ENCODE data around the gene FARP2.
A peak's percentile ranks its signal among the peaks of the same experiment; 100 is the strongest.
"Not testable (repeated sequence)": the region's sequence is repeated elsewhere in the genome, so short reads cannot be mapped to it uniquely, and the experiment has no call there.

The FARP2 gene

DNA sequence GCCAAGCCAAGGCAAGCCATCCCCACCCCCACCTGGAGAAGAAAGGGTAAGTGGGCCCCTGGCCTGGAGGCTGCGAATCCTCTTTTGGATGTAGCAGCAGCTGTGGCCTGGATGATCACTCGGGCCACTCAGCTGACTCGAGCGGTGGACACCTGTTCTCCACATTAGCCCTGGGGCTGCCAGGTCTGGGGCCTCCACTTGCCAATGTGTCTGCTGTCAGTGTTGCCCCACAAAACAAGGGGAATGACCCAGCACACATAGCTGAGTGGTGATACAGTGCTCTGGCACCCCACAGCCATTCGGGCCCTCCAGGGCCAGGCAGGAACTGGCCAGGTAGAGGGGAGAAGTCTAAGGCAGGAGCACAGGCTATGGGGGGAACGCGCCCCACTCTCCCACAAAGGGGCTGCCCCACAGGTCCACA lies 149.7 kb downstream of the FARP2 start:
- DNase-seq (ENCODE audit: low read depth): no peak

DNA sequence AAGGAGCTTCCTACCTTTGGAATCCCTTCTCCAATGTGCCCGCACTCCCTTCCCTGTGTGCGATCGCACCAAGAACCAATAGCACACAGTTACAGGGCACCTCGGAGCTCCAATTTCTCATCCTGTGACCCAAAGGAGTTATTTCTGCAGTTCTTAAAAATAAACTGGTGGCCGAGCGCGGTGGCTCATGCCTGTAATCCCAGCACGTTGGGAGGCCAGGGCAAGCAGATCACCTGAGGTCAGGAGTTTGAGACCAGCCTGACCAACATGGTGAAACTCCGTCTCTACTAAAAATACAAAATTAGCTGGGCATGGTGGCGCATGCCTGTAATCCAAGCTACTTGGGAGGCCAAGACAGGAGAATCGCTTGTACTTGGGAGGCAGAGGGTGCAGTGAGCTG lies 150.2 kb downstream of the FARP2 start:
- DNase-seq (ENCODE audit: low read depth): not testable (repeated sequence)

DNA sequence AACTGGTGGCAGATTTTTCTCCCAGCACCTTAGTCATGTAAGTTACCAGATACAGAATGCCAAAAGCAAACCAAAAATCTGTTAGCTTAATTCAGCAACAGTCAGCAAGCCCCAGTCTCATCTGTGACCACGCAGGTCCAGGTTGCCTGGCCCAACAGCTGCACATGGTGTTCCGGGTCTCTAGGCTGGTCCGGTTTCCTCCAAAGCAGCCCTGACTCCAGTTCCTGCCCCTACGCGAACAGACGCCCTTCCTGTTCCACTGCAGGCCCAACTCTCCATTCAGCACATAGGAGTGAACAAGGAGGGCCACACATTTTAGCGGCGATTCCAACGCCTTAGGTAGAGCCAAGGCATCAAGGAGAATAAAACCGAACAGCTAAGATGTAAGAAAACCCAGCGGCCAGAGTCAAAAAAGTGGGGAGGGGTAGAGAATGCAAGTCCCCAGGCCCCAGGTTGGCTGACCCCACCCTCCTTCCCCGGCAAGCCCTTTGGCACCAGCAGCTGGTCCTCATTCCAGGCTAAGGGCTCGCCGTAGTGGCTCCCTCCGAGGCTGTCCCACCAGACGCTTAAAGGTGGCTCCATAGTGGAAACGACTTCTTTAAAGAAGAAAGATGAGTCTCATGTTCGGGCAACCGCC lies 150.8 kb downstream of the FARP2 start:
- DNase-seq (ENCODE audit: low read depth): no peak

DNA sequence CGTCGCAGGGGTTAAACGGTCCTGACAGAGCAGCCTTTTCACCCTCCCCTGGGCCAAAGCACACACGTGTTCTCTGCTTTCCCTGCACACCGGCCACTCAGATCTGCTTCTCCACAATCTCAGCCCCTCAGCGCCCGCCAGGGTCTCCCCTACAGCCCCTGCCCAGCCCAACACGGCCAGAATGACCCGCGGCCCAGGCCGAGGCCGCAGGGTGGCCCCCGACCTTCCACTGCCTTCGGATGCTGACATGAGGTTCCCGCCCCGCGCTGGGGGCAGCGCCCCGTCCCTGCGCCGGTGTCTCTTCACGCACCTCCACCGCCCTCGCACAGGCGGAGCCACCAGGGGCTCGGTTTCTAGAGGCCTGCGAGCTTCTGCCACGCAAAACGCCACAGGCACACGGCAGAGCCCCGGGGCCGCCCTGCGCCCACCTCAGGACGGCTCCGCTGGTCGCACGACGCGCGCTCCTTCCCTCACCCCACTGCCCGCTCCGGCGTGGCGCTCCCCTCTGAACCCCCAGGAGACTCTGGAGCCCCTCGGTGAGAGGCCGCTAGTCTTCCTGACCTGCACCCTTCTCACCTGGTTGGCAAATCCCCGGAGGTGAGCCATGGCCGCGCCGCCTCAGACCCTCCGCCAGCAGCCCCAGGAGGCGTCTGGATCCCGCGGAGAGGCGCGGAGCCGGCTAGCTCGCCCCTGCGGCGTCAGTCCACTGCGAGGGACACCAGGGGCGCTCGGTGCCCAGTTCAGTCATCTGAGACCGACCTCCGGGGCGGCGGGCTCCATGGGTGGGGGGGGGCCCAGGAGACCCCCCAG lies 151.6 kb downstream of the FARP2 start:
- no peak for DNase-seq (ENCODE audit: low read depth)

DNA sequence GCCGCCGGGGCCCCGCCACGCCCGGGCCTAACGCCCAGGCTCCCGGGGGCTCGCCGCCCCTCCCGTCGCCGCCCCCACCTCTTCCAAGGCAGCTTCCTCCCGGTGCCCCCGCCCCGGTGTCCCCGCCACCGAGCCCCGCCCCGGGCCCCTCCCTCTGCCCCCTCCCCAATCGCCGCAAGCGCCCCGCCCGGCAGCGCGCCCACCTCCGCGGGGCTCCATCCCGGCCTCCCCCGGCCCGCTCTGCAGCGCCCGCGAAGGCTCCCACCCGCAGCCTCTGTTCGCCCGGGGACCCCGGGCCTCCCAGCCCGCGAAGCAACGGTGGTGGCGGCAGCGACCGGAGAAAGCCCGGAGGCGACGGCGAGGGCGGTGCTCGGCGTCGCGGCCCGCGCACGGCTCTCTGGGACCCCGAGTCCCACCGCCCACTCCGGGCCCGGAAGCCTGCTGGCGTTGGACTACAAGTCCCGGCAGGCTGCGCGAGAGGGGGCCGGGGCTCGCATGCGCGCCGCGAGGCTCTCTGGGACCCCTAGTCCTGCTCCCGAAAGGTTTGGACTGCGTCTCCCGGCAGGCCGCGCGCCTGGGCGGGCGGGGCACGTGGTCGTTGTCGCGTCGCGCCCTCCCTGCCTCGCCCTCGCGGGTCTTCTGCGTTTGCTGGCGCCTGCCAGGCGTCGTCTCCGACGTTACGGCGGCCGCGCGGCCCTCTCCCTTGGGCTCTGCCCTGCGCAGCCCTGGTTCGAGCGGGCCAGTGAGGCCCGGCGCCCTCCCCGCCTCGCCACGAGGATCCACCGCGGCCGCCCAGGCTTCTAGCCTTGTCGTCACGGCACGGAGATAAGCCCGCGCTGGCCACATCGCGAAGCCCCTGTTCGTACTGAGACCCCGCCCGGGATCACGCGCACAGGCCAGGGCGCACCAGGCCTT lies 152.4 kb downstream of the FARP2 start, which contains the start of gene STK25:
Gene STK25, minus strand, starts transcription at position 345 of the 915 bp plus-strand sequence. CDS start 549 bp downstream, outside the sequence.
- DNase-seq (ENCODE audit: low read depth): peak; percentile 95

DNA sequence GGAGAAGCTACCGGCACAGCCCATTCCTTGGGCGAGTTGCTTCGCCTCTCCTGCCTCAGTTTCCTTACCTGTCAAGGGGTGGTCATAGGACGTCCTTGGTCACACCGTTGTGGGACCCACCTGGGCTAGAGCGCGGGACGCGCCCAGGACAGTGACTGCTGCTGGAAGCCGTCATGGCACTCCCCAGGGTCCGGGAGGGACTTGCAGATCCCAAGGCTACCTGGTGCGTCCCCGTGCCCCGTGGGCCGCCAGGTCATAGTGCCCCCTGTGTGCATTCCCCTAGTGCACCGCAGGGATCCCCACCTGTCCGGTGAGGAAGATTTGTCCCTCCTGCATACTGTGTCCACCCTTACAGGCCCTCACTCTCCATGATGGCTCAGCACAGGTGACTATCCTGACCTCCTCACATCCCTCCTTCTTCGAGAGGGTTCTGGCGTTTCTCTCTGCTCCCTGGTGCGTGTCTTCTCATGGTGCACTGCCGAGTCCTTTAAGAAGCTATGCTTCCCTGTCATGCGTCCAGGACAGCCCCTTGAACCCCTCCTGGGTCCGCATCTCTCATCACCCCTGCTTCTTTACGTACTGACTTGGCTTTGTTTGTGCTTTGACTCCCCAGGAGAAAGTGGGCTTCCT lies 153.2 kb downstream of the FARP2 start:
- DNase-seq (ENCODE audit: low read depth): no peak

DNA sequence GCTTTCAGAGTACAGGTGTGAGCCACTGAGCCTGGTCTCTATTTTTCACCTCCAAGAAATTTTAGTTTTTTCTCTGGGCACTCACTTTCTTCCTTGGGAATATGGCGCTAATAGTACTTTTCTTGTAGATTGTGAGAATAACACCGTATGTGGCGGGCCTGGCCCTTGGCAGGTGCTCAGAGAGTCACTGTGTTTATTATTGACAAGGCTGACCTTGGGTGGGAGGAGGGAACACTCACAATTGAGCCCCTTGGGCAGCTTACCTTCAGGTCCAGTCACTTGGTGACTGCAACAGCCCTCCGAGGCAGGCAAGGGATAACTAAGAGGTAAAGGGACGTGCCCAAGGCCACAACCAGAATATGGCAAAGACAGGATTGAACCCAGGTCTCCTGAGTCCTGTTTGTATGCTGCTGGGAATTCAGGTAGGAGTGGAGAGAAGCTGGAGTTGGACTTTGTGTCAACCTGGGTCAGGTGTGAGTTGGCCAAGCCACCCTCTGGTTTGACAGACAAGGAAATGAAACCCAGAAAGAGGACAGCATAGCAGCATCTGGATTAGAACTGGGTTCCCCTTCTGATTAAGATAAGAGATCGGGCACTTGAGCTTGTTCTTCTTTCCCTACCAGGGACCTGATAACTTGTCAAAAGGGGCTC lies 155.1 kb downstream of the FARP2 start:
- no peak for DNase-seq (ENCODE audit: low read depth)

DNA sequence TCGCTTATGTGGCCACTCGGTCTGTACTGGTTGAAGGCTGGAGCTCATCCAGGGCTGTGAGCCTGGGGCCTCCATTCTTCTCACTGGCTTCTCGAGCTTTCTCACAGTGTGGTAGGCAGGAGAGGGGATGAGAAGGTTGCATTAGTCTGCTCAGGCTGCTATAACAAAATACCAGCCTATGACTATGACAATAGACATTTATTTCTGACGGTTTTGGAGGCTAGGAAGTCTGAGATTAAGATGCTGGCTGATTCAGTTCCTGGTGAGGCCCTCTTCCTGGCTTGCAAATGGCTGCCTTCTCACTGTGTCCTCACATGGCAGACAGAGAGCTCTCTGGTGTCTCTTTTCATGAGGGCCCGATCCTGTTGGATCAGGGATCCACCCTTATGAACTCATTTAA lies 158.5 kb downstream of the FARP2 start:
- DNase-seq (ENCODE audit: low read depth): no peak

DNA sequence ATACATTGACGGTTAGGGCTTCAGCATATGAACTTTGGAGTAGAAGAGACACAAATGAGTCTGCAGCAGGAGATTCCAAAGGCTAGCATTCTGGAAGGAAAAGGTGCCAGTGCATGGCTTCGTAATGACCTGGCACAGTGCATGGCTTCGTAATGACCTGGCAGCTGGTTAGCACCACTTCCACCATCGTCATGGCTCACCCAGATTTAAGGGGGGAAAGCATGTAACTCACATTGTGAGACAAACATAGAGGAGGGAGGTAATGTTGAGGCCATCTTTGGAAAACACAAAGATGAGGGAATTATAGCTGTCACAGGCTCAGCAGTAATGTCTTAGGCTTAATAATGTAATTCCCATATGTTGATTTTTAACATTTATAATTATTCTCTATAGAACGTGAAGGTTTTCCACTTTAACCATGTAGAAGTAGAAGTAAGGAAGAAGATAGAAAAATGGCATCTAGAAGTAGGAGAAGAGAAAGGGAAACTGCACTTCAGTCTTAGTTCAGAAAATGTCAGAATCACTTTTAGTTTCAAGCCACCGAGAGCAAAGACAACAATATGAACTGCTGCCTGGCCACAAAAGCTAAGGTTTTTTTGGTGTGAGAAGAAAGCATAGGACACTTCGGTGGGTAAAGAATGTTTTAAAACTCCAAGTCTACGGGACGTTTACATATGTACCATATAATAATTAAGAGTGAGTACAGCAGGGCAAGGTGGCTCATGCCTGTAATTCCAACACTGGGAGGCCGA lies 159.1 kb downstream of the FARP2 start:
- no peak for DNase-seq (ENCODE audit: low read depth)

DNA sequence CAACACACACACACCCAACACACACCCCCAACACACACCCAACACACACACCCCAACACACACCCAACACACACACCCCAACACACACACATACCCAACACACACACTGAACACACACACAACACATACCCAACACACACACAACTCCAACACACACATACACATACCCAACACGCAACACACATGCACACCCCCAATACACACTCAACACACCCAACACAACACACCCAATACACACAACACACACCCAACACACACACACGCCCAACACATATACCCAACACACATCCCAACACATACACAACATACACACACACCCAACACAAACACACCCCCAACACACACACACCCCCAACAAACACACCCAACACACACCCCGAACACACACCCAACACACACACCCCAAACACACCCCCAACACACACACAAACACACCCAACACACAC lies 160.5 kb downstream of the FARP2 start:
- DNase-seq (ENCODE audit: low read depth): no peak

DNA sequence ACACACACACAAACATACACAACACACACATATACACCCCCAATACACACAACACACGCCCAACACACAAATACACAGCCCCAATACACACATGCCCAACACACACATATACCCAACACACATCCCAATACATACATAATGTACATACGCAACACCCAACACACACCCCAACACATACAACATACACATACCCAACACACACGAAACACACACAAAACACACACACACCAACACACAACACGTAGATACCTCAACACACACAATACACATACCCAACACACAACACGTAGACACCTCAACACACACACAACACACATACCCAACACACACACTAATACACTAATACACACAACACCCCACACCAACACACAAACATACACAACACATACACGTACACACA lies 161.2 kb downstream of the FARP2 start:
- DNase-seq (ENCODE audit: low read depth): no peak

DNA sequence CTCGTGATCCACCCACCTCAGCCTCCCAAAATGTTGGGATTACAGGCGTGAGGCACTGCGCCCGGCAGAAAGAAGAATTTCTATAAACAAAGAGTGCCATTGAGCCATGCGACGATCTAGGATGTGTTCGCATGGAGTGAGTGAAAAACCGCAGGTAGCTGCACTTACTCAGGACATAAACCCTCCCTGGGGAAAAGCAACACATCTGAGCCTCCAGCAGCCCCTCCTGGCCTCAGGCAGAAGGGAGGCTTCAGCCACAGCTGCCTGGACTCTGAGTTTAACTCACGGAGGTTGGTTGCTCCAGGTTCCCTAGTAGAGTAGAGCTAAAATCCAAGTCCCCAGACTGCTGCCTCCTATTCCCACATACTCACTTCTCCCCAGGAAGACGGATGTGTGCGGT lies 163.6 kb downstream of the FARP2 start:
- DNase-seq (ENCODE audit: low read depth): no peak

DNA sequence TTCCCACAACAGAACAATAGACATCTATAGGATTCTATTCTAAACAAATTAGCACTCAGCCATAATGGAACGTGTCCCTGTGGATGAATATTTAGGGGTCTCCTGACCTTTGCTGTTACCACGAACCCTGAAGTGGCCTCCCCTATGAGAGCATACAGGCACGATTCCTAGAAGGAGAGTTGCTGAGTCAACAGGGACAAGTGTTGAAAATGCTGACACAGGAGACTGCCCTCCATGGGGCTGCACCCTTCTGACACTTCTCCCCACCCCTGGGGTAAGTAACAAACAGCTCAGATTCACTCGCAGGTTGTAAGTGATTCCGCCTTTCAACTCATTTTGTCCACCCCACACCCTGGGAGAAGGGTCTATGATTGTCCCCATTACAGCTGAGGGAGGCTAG lies 166.4 kb downstream of the FARP2 start:
- DNase-seq (ENCODE audit: low read depth): no peak

DNA sequence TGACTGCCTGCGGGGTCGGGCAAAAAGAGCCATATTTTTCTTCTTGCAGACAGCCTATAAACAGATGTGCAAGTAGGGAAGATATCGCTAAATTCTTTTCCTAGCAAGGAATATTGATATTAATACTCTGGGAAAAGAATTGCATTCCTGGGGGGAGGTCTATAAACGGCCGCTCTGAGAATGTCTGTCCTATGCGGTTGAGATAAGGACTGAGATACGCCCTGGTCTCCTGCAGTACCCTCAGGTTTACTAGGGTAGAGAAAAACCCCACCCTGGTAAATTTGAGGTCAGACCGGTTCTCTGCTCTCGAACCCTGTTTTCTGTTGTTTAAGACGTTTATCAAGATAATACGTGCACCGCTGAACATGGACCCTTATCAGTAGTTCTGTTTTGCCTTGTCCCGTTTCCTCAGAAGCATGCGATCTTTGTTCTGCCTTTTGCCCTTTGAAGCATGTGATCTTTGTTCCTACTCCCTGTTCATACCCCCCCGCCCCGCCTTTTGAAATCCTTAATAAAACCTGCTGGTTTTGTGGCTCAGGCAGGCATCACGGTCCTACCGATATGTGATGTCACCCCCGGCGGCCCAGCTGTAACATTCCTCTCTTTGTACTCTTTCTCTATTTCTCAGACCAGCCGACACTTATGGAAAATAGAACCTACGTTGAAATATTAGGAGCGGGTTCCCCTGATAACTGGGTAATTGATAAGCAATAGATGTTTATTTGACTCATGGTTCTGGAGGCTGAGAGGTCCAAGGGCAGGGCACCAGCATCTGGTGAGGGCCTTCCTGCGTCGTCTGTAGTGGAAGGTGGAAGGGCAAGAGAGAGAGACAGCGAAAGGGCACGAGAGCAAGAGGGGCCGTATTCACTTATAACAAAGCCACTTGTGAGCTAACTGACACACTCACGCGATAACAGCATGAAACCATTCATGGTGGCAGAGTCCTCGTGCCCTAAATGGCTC lies 170.0 kb downstream of the FARP2 start:
- DNase-seq (ENCODE audit: low read depth): not testable (repeated sequence)

DNA sequence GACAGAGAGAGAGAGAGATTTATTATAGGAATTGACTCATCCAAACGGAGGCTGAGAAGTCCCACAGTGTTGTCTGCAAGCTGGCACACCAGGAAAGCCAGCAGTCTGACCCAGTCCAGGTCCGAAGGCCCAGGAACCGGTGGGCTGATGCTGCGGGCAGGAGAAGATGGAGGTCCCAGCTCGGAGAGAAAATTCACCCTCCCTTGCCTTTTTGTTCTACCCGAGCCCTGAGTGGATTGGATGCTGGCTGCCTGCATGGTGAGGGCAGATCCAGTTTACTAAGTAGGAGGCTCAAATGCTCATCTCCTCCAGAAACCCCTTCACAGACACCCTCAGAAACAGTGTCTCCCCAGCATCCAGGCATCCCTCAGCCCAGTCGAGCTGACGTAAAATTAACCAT lies 174.5 kb downstream of the FARP2 start:
- no peak for DNase-seq (ENCODE audit: low read depth)

DNA sequence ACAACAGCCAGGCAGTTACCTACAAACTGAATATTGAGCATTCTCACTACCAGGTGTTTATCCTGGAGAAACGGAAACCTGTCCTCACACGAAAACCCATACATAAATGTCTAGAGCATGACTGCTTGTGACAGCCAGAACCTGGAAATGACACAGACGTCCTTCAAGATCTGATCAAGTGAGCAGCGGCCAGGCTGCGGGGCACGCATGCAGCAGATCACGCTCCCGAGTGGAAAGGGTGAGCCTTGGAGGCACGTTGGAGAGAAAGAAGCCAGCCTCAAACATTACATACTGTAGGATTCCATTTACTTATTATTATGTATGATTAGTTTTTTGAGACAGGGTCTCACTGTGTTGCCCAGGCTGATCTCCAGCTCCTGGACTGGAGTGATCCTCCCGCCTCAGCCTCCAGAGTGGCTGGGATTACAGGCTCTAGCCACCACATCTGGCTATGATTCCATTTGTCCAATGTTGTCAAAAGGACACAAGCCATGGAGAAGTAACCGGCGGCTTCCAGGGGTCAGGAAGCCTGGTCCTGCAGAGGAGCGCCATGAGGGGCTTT lies 175.2 kb downstream of the FARP2 start:
- DNase-seq (ENCODE audit: low read depth): no peak

DNA sequence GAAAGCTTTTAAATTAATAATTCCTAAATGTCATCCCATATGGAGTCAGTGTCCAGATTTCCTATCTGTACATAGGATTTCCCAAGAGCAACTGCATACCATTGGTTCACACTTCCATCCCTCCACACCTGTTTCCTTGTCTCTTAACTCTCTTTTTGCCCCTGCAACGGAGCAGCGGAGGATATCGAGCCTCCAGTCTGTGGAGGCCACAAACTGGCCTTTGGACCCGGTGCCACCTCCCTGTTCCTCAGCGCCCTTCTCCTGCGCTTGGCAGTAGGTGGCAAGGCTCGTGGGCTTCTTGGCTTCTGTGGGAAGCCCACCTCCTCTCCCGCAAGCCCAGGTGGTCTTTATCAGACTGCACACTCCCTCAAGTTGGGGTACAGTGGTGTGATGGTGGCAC lies 176.1 kb downstream of the FARP2 start:
- no peak for DNase-seq (ENCODE audit: low read depth)

DNA sequence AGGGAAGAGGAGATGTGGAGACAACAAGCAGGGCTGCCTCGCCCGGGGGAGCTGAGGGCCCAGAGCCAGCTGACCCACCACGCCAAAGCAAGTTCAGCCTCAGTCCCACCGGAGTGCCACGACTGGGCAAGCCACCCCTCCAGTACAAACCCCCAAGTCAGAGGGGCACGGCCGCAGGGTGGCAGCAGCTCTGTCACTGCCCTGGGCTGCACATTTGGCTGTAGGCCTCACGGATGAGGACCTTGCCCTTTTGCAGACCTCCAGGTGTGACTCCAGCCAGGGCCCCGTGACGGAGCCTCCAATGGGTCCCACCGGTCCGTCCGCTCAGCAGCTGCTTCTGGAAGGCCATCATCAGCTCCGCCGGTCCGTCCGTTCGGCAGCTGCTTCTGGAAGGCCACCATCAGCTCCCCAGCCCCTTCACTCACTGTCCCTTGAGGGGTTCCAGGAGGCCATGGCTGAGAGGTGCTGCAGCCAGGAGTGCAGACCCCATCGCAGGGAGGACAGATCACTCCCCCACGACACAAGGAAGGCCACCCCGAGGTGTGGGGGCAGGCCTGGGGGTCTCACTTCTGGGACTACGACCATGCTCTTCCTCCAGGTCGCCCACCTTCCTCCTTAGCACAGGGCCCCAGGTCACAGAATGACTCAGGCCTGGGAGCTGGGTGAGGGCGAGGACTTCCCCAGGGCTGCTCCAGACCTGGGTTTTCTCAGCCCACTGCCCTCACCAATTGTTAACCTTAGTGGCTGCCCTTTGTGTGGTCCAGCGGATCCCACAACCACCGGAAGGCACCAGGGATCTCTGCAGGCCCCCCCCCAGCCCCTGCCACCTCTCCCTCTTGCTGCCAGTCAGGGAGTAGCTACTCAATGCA lies 176.9 kb downstream of the FARP2 start:
- DNase-seq (ENCODE audit: low read depth): no peak

Measured in activated gamma-delta T cell treated with anti-CD3 and anti-CD28 coated beads, Interleukin-2, amount 50 U/mL, for 16 hours (primary cell).